GM18520 (cell line): Measurements from ENCODE around the gene FAM228A.

Experiments
- ATAC-seq: cut with Tn5 transposase; IDR thresholded peaks from one replicate; pipeline ENCODE4 v1.9.1; 2021; ENCODE audit not compliant: unreplicated experiment

The FAM228A gene

DNA sequence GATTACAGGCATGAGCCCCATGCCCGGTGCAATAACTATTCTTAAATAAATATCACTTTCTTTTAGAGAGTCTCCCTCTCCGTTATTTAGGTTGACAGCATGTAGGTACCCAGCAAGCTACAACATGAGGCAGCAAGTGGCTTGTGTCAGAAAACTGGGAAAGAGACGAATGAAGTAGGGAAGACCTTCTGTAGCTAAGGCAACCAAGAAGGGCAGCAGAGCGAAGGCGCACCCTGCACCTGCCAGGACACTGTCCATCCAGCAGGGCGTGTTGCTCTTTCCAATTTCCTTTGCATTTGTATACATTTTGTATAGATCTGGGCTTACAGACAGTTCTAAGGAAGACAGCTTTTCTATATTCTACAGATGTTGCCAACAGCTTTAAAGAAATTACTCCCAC, 48.1 kb downstream of the FAM228A start:
- ATAC-seq: no peak

DNA sequence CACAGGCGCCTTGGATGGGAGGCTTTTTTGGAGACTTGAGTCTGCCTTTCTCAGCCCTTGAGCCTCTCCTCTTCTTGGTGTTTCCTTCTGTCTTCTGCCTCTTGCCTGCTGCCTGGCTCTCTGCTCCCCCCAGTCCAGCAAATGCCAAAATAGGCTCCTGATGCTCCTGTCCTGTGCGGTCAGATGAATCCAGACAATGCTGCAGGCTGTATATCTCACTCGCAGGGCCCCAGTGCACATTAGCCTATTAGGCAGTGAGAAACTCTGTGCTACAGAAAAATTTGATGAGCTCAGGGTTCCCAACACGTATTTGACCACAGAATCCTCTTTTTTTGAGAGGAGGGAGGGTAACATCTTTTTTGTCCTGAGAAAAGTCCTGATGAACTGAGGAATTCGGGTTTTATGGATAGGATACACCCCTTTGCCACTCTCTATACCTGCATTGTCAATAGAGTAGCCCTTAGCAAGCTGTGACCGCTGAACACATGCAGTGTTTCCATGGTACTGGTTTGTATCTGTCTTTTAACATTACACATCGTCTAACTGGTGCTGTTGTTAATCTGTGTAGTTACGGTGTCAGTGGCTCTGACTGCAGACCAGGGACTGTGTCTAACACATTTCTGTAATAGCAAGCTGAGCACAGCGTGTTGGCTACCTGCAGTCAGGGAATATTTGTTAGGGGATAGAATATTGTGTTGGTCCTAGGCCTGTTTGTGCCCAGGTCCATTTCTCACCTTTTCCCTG, 50.8 kb downstream of the FAM228A start:
- ATAC-seq: no peak

DNA sequence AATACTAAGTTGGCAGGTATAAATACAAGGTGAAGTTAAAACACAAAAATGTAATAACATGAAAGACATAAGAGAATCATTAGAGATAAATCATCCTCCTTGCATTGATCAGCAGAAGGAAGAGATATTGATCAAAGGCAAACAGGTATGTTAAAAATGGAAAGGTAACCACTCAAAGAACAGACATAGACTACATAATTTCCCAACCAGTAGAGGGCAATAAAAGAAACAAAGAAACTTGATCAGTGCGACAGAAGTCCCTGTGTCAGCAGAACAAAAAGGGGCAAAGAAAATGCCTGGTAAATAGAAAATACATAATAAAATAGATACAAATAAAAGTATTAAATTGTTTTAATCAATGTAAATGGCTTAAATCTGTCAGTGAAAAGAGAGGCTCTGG, 53.6 kb downstream of the FAM228A start:
- no peak for ATAC-seq

- no peak for ATAC-seq
Observed at GRCh38 chr2:24231461-24231881, 56.6 kb downstream of the FAM228A start.

DNA sequence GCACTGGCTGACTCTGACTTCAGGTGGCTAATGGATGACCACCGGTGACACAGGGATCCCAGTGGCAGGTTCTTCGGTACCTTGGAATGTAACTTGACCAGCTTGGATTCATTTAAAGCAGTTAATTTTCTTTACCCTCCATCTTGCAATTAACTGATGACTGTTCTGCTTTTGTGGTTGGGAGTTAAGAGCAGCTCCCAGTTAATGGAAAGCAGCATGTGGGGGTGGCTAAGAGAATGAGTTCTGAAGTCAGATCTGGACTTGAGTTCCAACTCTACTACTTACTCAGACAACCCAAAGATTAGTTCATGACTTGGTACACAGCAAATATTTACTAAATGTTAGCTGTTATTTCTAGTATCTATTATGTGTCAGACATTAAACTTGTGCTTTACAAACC, 58.5 kb downstream of the FAM228A start:
- no peak for ATAC-seq

DNA sequence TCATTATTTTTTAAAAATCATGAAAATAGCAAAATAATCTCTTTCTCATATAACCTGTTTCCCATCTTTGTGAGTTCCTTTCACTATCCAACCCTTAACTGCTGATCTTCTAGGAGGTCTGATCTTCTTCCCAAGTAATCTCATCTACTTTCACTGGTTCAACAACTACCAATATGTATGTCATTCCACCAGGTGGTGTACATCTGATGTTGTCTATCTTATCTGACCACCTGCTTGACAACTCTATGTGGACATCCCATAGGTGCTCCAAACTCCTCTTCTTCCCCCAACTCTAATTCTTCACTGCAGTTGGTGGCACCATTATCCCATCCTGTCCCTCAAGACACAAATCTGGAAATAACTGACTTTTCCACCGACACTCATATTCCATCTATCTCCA, 62.5 kb downstream of the FAM228A start:
- ATAC-seq: no peak

- ATAC-seq: no peak
Observed at GRCh38 chr2:24238158-24238557, 63.3 kb downstream of the FAM228A start.

GRCh38 chr2:24239553-24239952, 64.7 kb downstream of the FAM228A start:
- no peak for ATAC-seq
